ENCODE measurements around the gene KRTAP6-1.

KRTAP6-1 gene

GRCh38 chr21:30616125-30616524 lies 2.4 kb upstream of the KRTAP6-1 start, which contains the start of gene KRTAP20-1:
Gene KRTAP20-1, plus strand, starts transcription at chr21:30616425. Its CDS starts 30 bp downstream, at chr21:30616455.
- in situ Hi-C loops (cut with HindIII; ENCODE audit: low sequenced_read_pairs), result no loop called here
- TF ChIP-seq, protein P1, sequence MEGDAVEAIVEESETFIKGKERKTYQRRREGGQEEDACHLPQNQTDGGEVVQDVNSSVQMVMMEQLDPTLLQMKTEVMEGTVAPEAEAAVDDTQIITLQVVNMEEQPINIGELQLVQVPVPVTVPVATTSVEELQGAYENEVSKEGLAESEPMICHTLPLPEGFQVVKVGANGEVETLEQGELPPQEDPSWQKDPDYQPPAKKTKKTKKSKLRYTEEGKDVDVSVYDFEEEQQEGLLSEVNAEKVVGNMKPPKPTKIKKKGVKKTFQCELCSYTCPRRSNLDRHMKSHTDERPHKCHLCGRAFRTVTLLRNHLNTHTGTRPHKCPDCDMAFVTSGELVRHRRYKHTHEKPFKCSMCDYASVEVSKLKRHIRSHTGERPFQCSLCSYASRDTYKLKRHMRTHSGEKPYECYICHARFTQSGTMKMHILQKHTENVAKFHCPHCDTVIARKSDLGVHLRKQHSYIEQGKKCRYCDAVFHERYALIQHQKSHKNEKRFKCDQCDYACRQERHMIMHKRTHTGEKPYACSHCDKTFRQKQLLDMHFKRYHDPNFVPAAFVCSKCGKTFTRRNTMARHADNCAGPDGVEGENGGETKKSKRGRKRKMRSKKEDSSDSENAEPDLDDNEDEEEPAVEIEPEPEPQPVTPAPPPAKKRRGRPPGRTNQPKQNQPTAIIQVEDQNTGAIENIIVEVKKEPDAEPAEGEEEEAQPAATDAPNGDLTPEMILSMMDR (IDR thresholded peaks at IDR 0.05; ENCODE audit: low read depth, low read length), result no peak

GRCh38 chr21:30615199-30615598 lies 1.5 kb upstream of the KRTAP6-1 start:
- H3K4me3 ChIP-seq (ENCODE audit: low read depth, low read length), result no peak overlapping the region
- DNase-seq (ENCODE audit: low read depth, low spot score), result no peak
- in situ Hi-C loops (cut with HindIII; ENCODE audit: low sequenced_read_pairs), result no loop called here
- TF ChIP-seq, protein P1 (IDR thresholded peaks at IDR 0.05; ENCODE audit: low read depth, low read length), result no peak

More at GRCh38 chr21:30616125-30616524, 2.4 kb upstream of the KRTAP6-1 start, which contains the start of gene KRTAP20-1:
- no peak for DNase-seq (ENCODE audit: low read depth, low spot score)
- no peak within 1 kb of the TSS for H3K4me3 ChIP-seq (ENCODE audit: low read depth, low read length)

DNA sequence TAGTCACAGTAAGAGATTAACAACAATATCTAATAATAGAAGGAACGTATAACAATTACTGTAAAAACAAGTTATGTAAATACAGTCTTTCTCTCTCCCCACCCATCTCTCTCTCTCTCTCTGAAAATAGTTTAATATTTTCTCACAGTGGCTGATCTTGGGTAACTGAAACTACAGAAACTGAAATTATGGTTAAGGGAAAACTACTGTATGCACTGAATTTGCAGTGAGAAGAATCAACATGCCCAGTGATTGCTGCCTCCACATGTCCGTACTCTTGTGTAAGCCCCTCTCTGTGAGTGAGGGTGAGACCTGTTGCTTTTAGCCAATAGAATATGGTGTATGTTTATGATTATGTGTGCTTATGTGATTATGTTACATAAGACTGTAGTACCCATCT lies 1.6 kb downstream of the KRTAP6-1 start:
- TF ChIP-seq, protein P1 (IDR thresholded peaks at IDR 0.05; ENCODE audit: low read depth, low read length), result no peak
- no peak for DNase-seq (ENCODE audit: low read depth, low spot score)
- in situ Hi-C loops (cut with HindIII; ENCODE audit: low sequenced_read_pairs), result no loop called here
- H3K4me3 ChIP-seq (ENCODE audit: low read depth, low read length), result no peak overlapping the region

DNA sequence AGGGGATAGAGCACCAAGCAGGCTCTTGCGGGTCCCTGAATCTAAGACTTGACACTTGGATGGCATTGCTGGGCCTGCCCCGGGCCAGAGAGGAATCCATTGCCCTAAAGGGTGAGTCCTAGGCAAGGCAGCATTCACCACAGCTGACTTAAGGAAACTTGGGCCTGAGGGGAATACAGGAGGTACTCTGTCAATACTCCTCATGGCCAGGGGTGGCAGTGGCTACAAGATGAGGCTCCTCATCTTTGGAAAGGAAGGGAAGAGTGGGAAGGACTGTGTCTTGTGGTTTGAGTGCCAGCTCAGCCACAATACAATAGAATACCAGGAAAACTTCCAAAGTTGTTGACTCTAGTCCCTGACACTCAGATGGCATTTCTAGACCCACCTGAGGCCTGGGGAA lies 7.8 kb downstream of the KRTAP6-1 start:
- H3K4me3 ChIP-seq (ENCODE audit: low read depth, low read length), result no peak overlapping the region
- in situ Hi-C loops (cut with HindIII; ENCODE audit: low sequenced_read_pairs), result no loop called here
- DNase-seq (ENCODE audit: low read depth, low spot score), result no peak
- TF ChIP-seq, protein P1 (IDR thresholded peaks at IDR 0.05; ENCODE audit: low read depth, low read length), result no peak

DNA sequence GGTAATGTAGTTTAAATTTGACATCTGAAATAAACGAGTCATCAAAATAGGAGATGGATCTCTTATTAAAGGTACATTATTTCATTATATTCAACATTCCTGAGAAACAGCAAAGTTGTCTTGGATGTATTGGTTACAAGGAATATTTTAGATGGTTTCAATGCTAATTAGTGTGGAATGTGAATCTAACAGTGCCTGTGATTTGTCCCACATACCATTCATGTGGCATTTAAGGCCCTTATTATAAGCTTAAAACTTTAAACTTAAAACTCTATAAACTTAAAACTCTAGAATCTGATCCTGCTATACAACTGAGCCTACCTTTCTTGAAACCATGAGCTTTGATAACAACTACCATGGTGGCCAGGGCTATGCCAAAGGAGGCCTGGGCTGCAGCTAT lies 12.9 kb downstream of the KRTAP6-1 start, which contains the start of gene KRTAP22-1:
Gene KRTAP22-1 (plus strand): TSS at position 301 of the 400 bp plus-strand sequence.
- in situ Hi-C loops (cut with HindIII; ENCODE audit: low sequenced_read_pairs), result no loop called here
- H3K4me3 ChIP-seq (ENCODE audit: low read depth, low read length), result no peak within 1 kb of the TSS
- DNase-seq (ENCODE audit: low read depth, low spot score), result no peak
- TF ChIP-seq, protein P1 (IDR thresholded peaks at IDR 0.05; ENCODE audit: low read depth, low read length), result no peak

GRCh38 chr21:30598802-30599201 lies 14.9 kb downstream of the KRTAP6-1 start, which contains the start of gene KRTAP6-2:
Gene KRTAP6-2, minus strand, starts transcription at chr21:30598902. Its CDS starts 28 bp downstream, at chr21:30598874.
- in situ Hi-C loops (cut with HindIII; ENCODE audit: low sequenced_read_pairs), result no loop called here
- TF ChIP-seq, protein P1 (IDR thresholded peaks at IDR 0.05; ENCODE audit: low read depth, low read length), result no peak
- no peak within 1 kb of the TSS for H3K4me3 ChIP-seq (ENCODE audit: low read depth, low read length)
- DNase-seq (ENCODE audit: low read depth, low spot score), result no peak

Data from astrocyte of the spinal cord (primary cell).